ENCODE data around the gene PPARA.

DNA sequence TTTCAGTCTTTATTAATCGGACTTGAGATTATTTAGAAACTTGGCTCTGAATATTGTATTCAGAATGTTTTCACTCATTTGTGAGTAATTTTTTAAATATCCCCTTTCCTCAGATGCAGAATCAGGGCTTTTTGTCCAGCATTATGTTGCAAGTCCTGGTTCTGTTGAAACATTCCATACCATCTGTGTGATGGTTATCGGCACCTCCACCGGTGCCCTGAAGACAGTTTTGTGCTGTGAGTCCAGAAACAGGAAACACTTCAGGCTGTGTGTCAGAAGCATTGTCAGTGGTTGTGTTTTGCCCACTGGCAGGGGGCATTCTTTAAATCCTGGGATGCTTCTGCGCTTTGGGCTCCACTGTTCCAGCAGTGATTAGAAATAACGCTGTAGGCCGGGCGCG, 79.4 kb downstream of the PPARA start:
- TF ChIP-seq, protein P1, sequence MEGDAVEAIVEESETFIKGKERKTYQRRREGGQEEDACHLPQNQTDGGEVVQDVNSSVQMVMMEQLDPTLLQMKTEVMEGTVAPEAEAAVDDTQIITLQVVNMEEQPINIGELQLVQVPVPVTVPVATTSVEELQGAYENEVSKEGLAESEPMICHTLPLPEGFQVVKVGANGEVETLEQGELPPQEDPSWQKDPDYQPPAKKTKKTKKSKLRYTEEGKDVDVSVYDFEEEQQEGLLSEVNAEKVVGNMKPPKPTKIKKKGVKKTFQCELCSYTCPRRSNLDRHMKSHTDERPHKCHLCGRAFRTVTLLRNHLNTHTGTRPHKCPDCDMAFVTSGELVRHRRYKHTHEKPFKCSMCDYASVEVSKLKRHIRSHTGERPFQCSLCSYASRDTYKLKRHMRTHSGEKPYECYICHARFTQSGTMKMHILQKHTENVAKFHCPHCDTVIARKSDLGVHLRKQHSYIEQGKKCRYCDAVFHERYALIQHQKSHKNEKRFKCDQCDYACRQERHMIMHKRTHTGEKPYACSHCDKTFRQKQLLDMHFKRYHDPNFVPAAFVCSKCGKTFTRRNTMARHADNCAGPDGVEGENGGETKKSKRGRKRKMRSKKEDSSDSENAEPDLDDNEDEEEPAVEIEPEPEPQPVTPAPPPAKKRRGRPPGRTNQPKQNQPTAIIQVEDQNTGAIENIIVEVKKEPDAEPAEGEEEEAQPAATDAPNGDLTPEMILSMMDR (IDR thresholded peaks at IDR 0.05), result no peak
- TF ChIP-seq POLR2AphosphoS5 (IDR thresholded peaks at IDR 0.05), result no peak

Measured in upper lobe of left lung (tissue), 4 donors.